T follicular helper cell (primary cell): ENCODE measurements around the gene PPME1.

Experiments
- DNase-seq: peaks from one replicate; pipeline ENCODE4 v3.0.0-alpha.2; 2020; ENCODE audit warnings: low read depth

Gene PPME1

DNA sequence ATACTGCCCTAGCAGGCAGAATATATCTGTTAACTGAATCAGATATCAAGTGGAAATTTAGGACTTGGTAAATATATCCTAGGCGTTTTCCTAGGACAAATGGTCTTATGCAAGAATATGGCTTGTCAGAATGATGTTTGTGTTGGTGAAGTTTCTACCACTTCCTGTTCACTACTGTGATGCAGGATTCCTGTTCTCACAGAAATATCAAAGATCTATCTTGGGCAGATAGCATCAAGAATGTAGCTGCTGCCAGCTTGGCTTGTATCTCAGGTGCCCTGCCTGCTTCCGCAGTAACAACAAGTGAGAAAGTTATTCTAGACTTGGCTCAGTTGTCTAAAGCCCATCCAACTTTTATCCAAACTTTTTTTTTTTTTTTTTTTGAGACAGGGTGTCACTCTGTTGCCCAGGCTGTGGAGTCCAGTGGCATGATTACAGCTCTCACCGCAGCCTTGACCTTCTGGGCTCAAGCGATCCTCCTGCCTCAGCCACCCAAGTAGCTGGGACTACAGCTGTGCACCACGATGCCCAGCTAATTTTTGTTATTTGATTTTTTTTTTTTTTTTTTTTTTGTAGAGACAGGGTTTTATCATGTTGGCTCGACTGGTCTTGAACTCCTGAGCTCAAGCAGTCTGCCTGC is 61.3 kb downstream of the PPME1 start:
- peak; percentile 12 for DNase-seq

GRCh38 chr11:74233683-74234082 is 62.6 kb downstream of the PPME1 start:
- DNase-seq, result no peak

DNA sequence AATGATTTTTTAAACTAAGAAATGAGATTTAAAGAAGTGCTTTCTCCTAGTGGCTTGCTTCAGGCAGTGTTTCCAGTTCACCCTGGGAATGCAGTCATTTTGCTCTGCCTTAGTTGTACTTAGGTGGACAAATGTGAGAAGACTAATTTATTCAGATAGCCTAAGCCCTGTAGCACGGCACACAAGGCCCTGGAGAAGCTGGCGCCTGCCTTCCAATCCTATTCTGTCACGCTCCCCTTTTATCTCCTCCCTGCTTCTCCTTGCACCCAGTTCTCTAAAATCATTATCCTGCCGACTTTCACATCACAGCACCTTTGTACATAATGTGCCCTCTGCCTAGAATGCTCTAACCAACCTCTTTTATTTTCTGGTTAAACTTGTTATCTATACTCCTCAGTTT is 64.0 kb downstream of the PPME1 start:
- no peak for DNase-seq

DNA sequence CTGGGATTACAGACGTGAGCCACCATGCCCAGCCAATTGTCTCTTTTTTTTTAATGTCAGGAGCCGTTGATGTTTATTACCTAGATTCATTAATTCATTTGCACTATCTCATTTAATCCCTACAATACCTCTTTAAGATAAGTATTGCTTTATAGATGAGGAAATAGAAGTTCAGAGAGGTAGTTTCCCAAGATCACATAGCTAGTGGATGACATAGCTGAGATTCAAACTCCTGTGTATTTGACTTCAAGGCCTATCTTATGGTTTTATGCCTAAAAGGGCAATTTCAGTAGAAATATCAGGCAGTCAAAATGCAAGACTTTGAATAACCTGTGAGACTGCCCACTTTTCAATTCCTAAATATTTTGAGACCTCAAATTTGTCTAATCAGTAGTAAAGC is 66.5 kb downstream of the PPME1 start:
- no peak for DNase-seq

DNA sequence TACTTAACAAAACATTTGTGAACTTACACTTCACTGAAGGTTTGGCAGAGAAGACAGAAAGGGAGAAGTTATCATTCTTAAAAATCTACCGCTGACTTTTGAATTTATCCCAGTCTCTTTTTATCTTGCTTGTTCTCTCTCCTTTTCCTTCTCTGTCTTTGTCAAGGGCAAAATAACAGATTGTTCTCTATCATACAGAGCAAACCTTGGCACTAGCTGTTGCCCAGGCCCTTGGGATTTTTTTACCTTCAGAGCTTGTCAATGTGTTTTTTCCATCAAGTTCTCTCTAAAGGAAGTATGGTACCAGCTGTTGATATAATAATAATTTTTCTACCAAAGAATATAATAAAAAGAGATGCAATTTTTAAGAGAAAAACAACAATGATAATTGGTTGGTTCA is 67.2 kb downstream of the PPME1 start:
- DNase-seq, result no peak

- DNase-seq, result no peak
These were observed 77.4 kb downstream of the PPME1 start for GRCh38 chr11:74248469-74248868.

- no peak for DNase-seq
These were observed 78.4 kb downstream of the PPME1 start for GRCh38 chr11:74249496-74249895.

GRCh38 chr11:74253361-74253760 is 82.3 kb downstream of the PPME1 start:
- DNase-seq, result no peak

DNA sequence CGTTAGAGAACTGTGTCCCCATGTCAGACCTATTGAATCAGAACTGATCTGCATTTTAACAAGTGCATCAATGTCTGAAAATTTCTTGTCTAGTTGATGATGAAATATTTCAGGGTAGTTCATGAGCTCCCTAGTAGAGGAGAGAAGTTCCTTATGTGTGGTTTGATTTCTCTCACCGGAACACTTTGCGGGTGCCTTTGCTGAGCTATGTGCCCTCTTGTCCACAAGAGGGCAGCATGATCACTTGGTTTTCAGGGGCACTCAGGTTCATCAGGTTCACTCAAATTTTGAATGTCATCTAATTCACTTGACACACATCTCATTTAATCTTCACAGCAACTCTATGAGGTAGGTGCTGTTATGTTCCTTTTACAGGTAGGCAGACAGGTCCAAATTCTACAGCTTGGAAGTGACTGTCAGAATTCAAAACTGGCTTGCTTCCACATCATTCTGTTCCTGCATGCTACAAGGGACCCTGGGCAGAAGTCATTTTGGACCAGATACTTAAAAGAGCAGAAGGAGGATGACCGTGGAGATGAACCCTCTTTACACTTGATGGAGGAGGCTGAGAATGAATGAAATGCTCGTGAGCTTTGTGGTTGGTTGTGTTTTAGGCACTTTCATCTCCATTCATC is 84.8 kb downstream of the PPME1 start:
- peak; percentile 18 for DNase-seq

DNA sequence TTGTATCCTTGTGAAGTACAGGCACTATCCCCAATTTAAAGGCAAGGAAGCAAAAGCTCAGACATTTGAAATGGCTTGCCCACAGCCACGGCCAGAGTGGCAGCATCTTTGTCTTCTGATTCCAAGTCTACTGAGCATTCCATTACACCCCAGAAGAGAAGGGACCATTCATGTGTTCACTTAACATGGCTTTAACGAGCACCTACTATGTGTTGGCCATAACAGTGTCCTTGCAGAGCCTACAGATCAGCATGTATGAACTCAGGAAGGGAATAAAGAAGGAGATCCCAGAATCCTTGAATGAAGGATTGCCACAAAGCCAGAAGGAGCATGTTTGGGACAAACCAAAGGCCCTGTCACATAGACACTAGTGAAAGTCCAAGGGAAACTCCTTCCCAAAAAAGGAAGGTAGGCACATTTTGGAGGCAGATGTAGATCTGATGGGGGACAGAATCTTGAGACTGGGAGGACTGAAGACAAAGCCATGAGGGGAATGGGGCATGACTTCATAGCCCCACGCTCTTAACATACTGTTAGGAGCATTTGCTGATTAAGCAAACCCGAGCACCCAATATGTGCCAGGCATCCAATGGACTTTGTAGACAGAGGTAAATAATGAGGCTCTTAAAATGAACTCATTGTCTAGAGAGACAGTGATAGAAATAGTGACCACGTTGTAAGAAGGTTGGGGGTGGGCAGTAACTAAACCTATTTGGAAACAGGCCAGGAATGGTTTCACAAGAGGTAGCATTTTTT is 85.5 kb downstream of the PPME1 start:
- DNase-seq, result no peak

DNA sequence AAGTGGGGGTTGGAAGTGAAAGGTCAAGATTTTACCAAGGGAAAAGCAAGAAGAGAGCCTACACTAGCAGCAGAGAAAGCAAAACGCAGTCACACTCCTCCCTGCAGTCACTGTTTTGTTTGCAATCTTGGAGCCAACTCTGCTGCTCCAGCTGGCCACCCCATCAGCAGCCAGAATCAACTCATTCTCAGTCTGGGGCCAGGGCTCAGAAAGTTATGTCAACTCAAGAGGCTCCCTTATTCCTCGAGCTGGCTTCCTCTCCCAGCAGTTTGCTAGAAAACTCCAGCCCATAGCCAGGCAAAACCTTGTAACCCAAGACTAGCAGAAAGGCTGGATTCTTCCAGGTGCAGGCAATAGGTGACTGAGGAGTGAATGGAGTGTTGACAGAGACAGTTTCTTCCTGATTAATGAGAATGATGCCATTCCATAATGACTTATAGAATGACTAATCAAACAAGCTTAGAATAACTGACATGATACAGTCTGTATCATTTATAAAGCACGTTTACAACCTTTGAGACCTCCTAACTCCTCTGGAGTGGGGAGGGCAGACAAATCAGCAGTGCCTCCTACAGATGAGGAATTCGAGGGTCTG is 87.0 kb downstream of the PPME1 start:
- DNase-seq, result no peak

- DNase-seq, result no peak
These were observed 91.6 kb downstream of the PPME1 start for GRCh38 chr11:74262725-74263124.

DNA sequence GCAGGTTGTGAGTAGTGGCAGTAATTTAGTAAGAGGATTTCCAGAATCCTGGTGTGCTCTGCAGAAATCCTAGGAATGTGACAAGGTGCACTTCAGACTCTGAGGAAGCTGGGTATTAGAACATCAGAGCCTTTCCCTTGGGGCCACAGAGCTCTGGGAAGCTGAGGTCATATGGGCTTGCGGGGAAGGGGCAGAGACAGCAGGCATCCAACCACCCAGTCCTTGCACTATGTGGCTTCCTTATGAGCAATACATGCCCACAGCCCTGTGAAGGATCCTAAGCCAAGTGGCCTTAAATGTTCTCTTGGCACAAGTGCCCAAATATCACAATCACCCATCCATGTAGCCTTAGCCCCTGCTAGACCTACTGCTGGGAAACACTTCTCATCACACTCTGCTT is 94.2 kb downstream of the PPME1 start:
- no peak for DNase-seq

DNA sequence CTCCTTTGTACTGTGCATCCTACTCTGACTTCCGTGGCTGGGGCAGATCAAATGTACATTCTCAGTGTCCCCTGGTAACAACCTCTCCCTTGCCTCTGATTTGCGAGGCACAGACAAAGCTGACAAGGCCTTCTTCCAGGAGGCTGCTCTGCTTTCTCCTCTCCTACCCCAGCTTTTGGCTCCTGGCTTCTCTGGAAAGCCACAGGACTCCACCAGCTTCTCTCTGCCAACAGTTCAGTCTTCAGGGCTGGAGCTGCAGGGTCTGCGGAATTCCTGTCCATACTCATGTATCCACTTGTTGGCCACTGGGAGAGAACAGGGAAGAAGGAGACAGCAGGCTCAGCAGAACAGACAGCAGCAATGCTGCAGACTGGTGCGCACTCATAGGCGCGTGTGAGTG is 95.9 kb downstream of the PPME1 start:
- DNase-seq, result no peak

DNA sequence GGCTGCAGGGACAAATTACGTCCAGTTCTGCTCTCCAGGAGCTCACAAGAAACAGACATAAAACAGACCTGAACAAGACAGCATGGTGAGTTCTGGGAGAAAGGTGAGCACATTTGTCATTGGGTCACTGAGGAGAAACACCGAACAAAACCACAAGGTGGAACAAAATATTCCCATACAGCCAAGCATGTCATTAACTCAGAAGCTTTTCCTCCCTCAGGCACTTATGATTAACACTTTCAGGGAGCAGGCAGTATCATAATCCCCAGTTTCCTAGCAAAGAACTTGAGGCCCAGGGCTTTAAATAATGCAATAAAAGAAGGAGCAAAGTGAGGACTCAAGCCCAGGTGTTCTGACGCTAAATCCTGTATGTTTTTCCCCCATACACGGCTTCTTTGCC is 97.4 kb downstream of the PPME1 start:
- DNase-seq, result no peak

GRCh38 chr11:74269161-74269811 is 98.2 kb downstream of the PPME1 start:
- DNase-seq, result no peak

DNA sequence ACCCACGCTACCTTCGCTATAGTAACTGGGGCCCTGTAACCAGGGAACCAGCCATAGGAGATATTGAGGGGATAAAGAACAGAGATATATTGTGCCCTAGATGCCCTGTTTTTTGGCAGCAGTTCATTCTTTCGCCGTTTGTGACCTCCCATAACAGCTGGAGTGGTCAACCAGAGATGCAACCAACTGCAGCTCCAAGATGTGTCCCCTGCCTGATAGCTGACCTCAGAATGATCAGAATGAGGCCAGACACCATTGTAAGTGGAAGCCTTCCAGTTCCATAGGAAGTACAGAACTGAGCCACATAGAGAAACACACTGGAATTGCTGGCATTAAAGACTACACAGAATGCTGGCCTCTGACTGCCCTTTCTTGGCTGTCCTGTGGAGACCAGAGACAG is 101.2 kb downstream of the PPME1 start:
- DNase-seq, result no peak

- DNase-seq, result no peak
These were observed 105.5 kb downstream of the PPME1 start for GRCh38 chr11:74276581-74276980.

DNA sequence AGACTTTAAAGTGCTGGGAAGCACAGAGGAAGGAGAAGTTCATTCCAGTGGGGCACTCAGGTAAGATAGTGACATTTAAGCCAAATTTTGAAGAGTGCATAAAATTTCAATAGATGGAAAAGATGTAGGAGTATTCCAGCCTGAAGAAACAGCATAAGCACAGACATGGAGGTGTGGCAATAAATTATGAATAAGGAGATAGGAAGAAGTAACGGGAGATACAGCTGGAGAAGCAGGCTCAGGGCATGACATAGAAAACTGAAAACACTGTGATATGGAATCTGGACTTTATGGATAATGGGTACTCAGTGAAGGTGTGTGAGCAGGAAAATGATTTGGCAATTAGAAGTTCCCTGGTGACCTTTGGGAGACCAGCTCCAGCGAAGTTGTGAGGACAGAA is 107.0 kb downstream of the PPME1 start:
- DNase-seq, result no peak

DNA sequence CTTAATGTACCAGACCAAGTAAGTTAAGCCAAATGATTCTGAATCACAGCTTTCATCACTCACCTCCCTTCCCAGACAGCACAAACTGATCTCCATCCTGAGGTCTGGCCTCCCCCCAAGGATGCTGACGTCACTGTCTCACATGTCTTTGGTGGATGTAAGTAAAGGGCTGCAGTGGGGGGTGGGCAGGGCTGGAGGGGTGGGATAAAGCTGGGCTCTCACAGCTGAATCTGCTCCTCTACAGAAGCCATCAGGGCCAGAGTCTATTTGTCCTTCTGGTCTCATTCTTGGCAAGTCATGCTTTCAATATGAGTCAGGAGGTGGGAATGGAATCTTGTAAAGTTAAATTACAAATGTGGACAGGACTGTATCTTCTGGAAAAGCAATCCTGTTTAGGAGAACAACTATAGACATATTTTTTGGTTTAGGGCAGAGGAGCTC is 107.7 kb downstream of the PPME1 start:
- no peak for DNase-seq

GRCh38 chr11:74279256-74279655 is 108.2 kb downstream of the PPME1 start:
- DNase-seq, result no peak

GRCh38 chr11:74280494-74280893 is 109.4 kb downstream of the PPME1 start:
- no peak for DNase-seq
